ENCODE measurements around the gene VSIG10. TPM values are rescaled to one million over a fixed set of nuclear protein-coding genes. Genes with fewer than 3 reads are reported as not detected.

Gene VSIG10
- total RNA-seq, 4 donors from 2014 or later, result 9.3 to 22.1 (median 17.0) TPM

DNA sequence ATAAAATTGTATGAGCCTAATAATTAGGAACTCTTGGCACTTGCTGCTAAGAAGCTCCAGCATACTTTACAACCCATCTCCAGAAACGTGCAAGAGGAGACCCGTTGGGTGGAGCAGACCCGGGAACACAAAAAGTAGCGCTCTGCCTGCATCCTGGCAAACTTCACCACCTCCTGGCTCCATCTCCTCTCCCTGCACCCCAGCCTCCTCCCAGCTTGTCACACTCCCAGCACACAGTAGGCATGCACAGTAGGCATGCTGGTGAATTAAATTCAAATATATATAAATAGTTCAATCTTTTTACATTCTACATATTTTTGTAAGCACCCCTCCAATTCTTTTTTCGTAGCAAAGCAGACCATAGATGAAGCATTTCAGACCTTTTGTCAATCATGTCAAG lies 1.2 kb downstream of the VSIG10 start:
- peak overlapping the region; percentile 81 to 97 (median 95) for H3K27ac ChIP-seq
- in situ Hi-C loops (cut with MboI; ENCODE audit: low sequenced_read_pairs in 4 of 4), result no loop called here

DNA sequence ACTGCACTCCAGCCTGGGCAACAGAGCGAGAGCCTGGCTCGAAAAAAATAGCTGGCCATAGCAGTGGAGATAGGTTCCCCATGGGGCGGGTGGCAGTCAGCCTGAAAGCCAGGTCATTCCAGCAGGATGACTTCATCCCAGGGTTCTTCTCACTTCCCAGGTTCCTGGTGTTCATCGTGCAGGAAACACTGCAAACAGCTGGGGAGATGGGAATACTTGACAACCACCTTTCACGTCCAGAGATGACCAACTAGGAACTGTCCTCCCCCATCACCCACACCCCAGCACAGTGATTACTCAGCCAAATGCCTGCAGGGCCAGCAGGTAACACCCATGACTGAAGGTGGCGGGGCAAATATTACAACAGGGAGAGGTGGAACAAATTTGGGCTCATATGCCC lies 1.7 kb downstream of the VSIG10 start:
- DNase-seq (peak in 1 of 2 donors; percentile 33), ATAC-seq (no peak)
- H3K4me3 ChIP-seq, result no peak overlapping the region
- H3K9me3 ChIP-seq, result no peaks in the 10 kb centered on the region
- peak overlapping the region; percentile 10 to 97 (median 95) for H3K27ac ChIP-seq
- no peaks in the 10 kb centered on the region for H3K27me3 ChIP-seq
- intact Hi-C loops (cut with DNase I; ENCODE audit: low total_unique reads) (loop anchor here (2.0 to 10.0 kb wide), 3 partner anchors 49 to 270 kb away; partner anchors contain the start of genes RFC5 and TAOK3), in situ Hi-C loops (cut with MboI; ENCODE audit: low sequenced_read_pairs in 4 of 4) (no loop called here)
- no peaks in the 10 kb centered on the region for H3K36me3 ChIP-seq
- peaks cover 14 to 24% of the 10 kb centered on the region in 2 donors for H3K4me1 ChIP-seq
- TF ChIP-seq POLR2A (IDR thresholded peaks at IDR 0.05), result no peak
- no peak for TF ChIP-seq CTCF (IDR thresholded peaks at IDR 0.05 in 4 of 5, conservative IDR thresholded peaks at IDR 0.05 in 1 of 5)

More for the DNA sequence above, 1.2 kb downstream of the VSIG10 start:
- no peak for TF ChIP-seq POLR2A (IDR thresholded peaks at IDR 0.05)
- TF ChIP-seq CTCF (IDR thresholded peaks at IDR 0.05 in 4 of 5, conservative IDR thresholded peaks at IDR 0.05 in 1 of 5), result no peak
- peak overlapping the region; percentile 70 to 93 (median 92) for H3K4me3 ChIP-seq
- H3K9me3 ChIP-seq, result no peaks in the 10 kb centered on the region
- DNase-seq, result no peak
- intact Hi-C loops (cut with DNase I; ENCODE audit: low total_unique reads), result loop anchor here (2.0 to 10.0 kb wide), 3 partner anchors 50 to 270 kb away; partner anchors contain the start of genes RFC5 and TAOK3
- ATAC-seq, result no peak
- no peaks in the 10 kb centered on the region for H3K27me3 ChIP-seq
- H3K4me1 ChIP-seq, result peaks cover 14 to 24% of the 10 kb centered on the region in 2 donors
- no peaks in the 10 kb centered on the region for H3K36me3 ChIP-seq

GRCh38 chr12:118101051-118101450 lies 2.8 kb downstream of the VSIG10 start:
- H3K4me3 ChIP-seq, result no peak overlapping the region
- TF ChIP-seq CTCF (IDR thresholded peaks at IDR 0.05 in 4 of 5, conservative IDR thresholded peaks at IDR 0.05 in 1 of 5), result no peak
- no peak for TF ChIP-seq POLR2A (IDR thresholded peaks at IDR 0.05)
- ATAC-seq, result no peak
- H3K9me3 ChIP-seq, result no peaks in the 10 kb centered on the region
- H3K36me3 ChIP-seq, result no peaks in the 10 kb centered on the region
- H3K27ac ChIP-seq, result peak overlapping the region in 3 of 4 donors; percentile 72 to 97 (median 93)
- in situ Hi-C loops (cut with MboI; ENCODE audit: low sequenced_read_pairs in 4 of 4), result no loop called here
- no peaks in the 10 kb centered on the region for H3K27me3 ChIP-seq
- no peak for DNase-seq
- peaks cover 14 to 24% of the 10 kb centered on the region in 2 donors for H3K4me1 ChIP-seq
- intact Hi-C loops (cut with DNase I; ENCODE audit: low total_unique reads), result loop anchor here (5.0 to 10.0 kb wide), 2 partner anchors 86 to 271 kb away; partner anchors contain the start of genes RFC5 and TAOK3

GRCh38 chr12:118098911-118099671 lies 4.7 kb downstream of the VSIG10 start:
- ATAC-seq (no peak), DNase-seq (no peak)
- H3K9me3 ChIP-seq, result no peaks in the 10 kb centered on the region
- no peaks in the 10 kb centered on the region for H3K36me3 ChIP-seq
- no peaks in the 10 kb centered on the region for H3K27me3 ChIP-seq
- TF ChIP-seq CTCF (IDR thresholded peaks at IDR 0.05 in 4 of 5, conservative IDR thresholded peaks at IDR 0.05 in 1 of 5), result no peak
- no peak for TF ChIP-seq POLR2A (IDR thresholded peaks at IDR 0.05)
- no peak overlapping the region for H3K4me3 ChIP-seq
- in situ Hi-C loops (cut with MboI; ENCODE audit: low sequenced_read_pairs in 4 of 4), result no loop called here
- H3K4me1 ChIP-seq, result peaks cover 14 to 19% of the 10 kb centered on the region in 2 donors
- peak overlapping the region in 1 of 4 donors; percentile 4 for H3K27ac ChIP-seq
- intact Hi-C loops (cut with DNase I; ENCODE audit: low total_unique reads), result no loop called here

All from gastrocnemius medialis (tissue), 4 donors.